OCI-LY1 (cell line): Measurements from ENCODE around the gene ADGRV1.

Experiments
- EZH2 ChIP-seq: fragments of 200-600 bp; sonication (generic), shearing (Covaris generic); IDR thresholded peaks from 2 replicates; pipeline ENCODE4 v1.8.0; 2017; ENCODE audit warnings: borderline replicate concordance, mixed run types, mild to moderate bottlenecking, antibody characterized with exemption, low read length, moderate library complexity, mixed read lengths
- TF ChIP-seq, protein P1 (sequence below): fragments of 200-600 bp; sonication (generic), shearing (Covaris generic); IDR thresholded peaks from 2 replicates; pipeline ENCODE4 v1.5.1; 2017; ENCODE audit warnings: mild to moderate bottlenecking, antibody characterized with exemption, low read length, moderate library complexity, mixed read lengths

DNA sequence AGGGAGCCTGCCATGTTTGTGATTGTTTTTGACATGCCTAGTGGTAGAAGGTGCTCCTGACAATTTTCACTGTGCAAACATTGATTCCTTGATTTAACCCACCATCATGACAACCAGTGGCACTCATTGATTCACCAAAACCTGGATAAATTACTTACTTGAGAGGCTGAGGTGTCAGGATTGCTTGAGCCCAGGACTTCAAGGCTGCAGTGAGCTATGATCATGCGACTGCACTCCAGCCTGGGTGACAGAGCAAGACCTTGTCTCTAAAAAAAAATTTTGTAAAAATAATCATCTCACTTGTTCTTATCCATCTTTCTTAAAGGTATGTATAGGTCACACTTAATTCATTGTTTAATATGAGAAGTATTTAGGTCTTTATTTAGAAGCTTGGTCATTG, 423.2 kb downstream of the ADGRV1 start:
- TF ChIP-seq, protein P1, sequence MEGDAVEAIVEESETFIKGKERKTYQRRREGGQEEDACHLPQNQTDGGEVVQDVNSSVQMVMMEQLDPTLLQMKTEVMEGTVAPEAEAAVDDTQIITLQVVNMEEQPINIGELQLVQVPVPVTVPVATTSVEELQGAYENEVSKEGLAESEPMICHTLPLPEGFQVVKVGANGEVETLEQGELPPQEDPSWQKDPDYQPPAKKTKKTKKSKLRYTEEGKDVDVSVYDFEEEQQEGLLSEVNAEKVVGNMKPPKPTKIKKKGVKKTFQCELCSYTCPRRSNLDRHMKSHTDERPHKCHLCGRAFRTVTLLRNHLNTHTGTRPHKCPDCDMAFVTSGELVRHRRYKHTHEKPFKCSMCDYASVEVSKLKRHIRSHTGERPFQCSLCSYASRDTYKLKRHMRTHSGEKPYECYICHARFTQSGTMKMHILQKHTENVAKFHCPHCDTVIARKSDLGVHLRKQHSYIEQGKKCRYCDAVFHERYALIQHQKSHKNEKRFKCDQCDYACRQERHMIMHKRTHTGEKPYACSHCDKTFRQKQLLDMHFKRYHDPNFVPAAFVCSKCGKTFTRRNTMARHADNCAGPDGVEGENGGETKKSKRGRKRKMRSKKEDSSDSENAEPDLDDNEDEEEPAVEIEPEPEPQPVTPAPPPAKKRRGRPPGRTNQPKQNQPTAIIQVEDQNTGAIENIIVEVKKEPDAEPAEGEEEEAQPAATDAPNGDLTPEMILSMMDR: no peak
- TF ChIP-seq EZH2: no peak
